ENCODE measurements around the gene SIGLEC12.

- TF ChIP-seq CTCF (IDR thresholded peaks at IDR 0.05) (no peak), POLR2AphosphoS5 (IDR thresholded peaks at IDR 0.05) (no peak)
These were observed 46.6 kb upstream of the SIGLEC12 start for GRCh38 chr19:51548213-51548651.

All from prostate gland (tissue), 2 donors.